GM12878 (cell line): Measurements from ENCODE around the gene GNAT1. TPM values are rescaled to one million over a fixed set of nuclear protein-coding genes. Genes with fewer than 3 reads are reported as not detected.

Source experiments
- ATAC-seq: fragments of 200-7000 bp; cut with Tn5 transposase; 3 replicates; pipeline ENCODE4 v1.9.1; 2020; ENCODE audit warnings: mild to moderate bottlenecking, moderate library complexity
- BruUV-seq: library from RNA; stranded (reverse); fragments of 400-500 nt; replicated peaks from 2 replicates; lab custom pipeline; 2021; lab: Mats Ljungman, UMichigan
- CTCF ChIA-PET: fragments of 300-600 bp; sonication (Branson Sonifier 250); formaldehyde crosslinking; extraction: SDS; loops from one replicate; lab custom pipeline; 2021; ENCODE audit warnings: inconsistent platforms; lab: Yijun Ruan, JAX
- POLR2A ChIA-PET: fragments of 350-600 bp; formaldehyde crosslinking; extraction: SDS; loops from one replicate; lab custom pipeline; 2021; ENCODE audit warnings: inconsistent platforms; lab: Charles Lee
- RAD21 ChIA-PET: fragments of 300-600 bp; sonication (Branson Sonifier 250); formaldehyde crosslinking; loops from one replicate; lab custom pipeline; 2023; ENCODE audit warnings: antibody characterized with exemption; ENCODE audit not compliant: unreplicated experiment; lab: Charles Lee
- SMC1A ChIA-PET: fragments of 300-600 bp; sonication (Branson Sonifier 250); formaldehyde crosslinking; loops from one replicate; lab custom pipeline; 2023; ENCODE audit not compliant: unreplicated experiment, uncharacterized antibody; lab: Charles Lee
- DNase-seq: peaks from one replicate; pipeline ENCODE4 v3.0.0-alpha.2; 2011; ENCODE audit warnings: low read depth, low spot score
- FAIRE-seq: peaks from 3 replicates; lab custom pipeline; 2011; peaks lifted over from hg19 to GRCh38; lab: Jason Lieb, UNC
- H2AFZ ChIP-seq: 2 replicates; pipeline ENCODE4 v1.6.0; 2011; ENCODE audit warnings: low read depth, low read length, control low read depth; ENCODE audit not compliant: control insufficient read depth
- H3K27ac ChIP-seq: 2 replicates; pipeline ENCODE4 v1.5.1; 2011; ENCODE audit warnings: control low read depth; ENCODE audit not compliant: control insufficient read depth, insufficient read depth
- H3K27me3 ChIP-seq, 2 experiments: replicated peaks in 1 of 2; 2 replicates each; pipeline versions ENCODE4 v1.6.0 to v1.6.1; 2011; ENCODE audit warnings: low read length in 1 of 2; ENCODE audit not compliant: control insufficient read depth in 2 of 2, insufficient read depth in 2 of 2
- H3K36me3 ChIP-seq, 2 experiments: 2 replicates each; pipeline ENCODE4 v1.5.1; 2011; ENCODE audit warnings: low read length in 1 of 2; ENCODE audit not compliant: control insufficient read depth in 2 of 2, insufficient read depth in 2 of 2
- H3K4me1 ChIP-seq: 2 replicates; pipeline ENCODE4 v1.6.1; 2011; ENCODE audit warnings: mild to moderate bottlenecking, low read length, moderate library complexity, mixed read lengths; ENCODE audit not compliant: control insufficient read depth, insufficient read depth
- H3K4me2 ChIP-seq: 2 replicates; pipeline ENCODE4 v1.6.0; 2011; ENCODE audit warnings: control low read depth; ENCODE audit not compliant: control insufficient read depth, insufficient read depth
- H3K4me3 ChIP-seq: fragments of 200-600 bp; sonication (generic); 2 replicates; pipeline ENCODE4 v1.5.1; 2016
- H3K79me2 ChIP-seq: 2 replicates; pipeline ENCODE4 v1.6.0; 2011; ENCODE audit warnings: low read length; ENCODE audit not compliant: control insufficient read depth, insufficient read depth
- H3K9ac ChIP-seq: 2 replicates; pipeline ENCODE4 v1.8.0; 2011; ENCODE audit warnings: low read length, control low read depth, mixed read lengths; ENCODE audit not compliant: control insufficient read depth, insufficient read depth
- H3K9me3 ChIP-seq: replicated peaks from 3 replicates; pipeline ENCODE4 v1.5.1; 2011; ENCODE audit warnings: mild to moderate bottlenecking, low read length; ENCODE audit not compliant: control insufficient read depth, insufficient read depth
- H4K20me1 ChIP-seq: 2 replicates; pipeline ENCODE4 v1.6.0; 2011; ENCODE audit not compliant: control insufficient read depth, insufficient read depth
- BMI1 ChIP-seq: fragments of 450-650 bp; IDR thresholded peaks from 2 replicates; pipeline ENCODE4 v1.6.1; 2016; ENCODE audit warnings: mild to moderate bottlenecking, moderate library complexity, borderline replicate concordance
- CTCF ChIP-seq, 3 experiments: IDR thresholded peaks in 2 of 3; conservative IDR thresholded peaks in 1 of 3; 2 replicates each; pipeline ENCODE4 v1.5.1; 2011; ENCODE audit warnings: low read depth in 3 of 3, low read length in 3 of 3, mild to moderate bottlenecking in 3 of 3, control low read depth in 2 of 3, moderate library complexity in 2 of 3, inconsistent platforms in 1 of 3, mixed read lengths in 1 of 3; ENCODE audit not compliant: control insufficient read depth in 2 of 3, insufficient read depth in 1 of 3; ENCODE audit errors: extremely low read depth in 1 of 3
- E4F1 ChIP-seq: fragments of 450-650 bp; IDR thresholded peaks from 2 replicates; pipeline ENCODE4 v1.6.1; 2018; ENCODE audit warnings: borderline replicate concordance, mild to moderate bottlenecking; ENCODE audit not compliant: partially characterized antibody
- MLLT1 ChIP-seq: fragments of 450-650 bp; IDR thresholded peaks from 2 replicates; pipeline ENCODE4 v1.6.1; 2016; ENCODE audit warnings: mild to moderate bottlenecking
- RELB ChIP-seq: fragments of 450-650 bp; IDR thresholded peaks from 2 replicates; pipeline ENCODE4 v1.6.1; 2017; ENCODE audit warnings: low read depth, mild to moderate bottlenecking, moderate library complexity
- SMAD5 ChIP-seq: IDR thresholded peaks from 2 replicates; pipeline ENCODE4 v1.6.1; 2016; ENCODE audit warnings: antibody characterized with exemption, low read depth
- SMARCA5 ChIP-seq: fragments of 450-650 bp; IDR thresholded peaks from 2 replicates; pipeline ENCODE4 v1.6.1; 2017; ENCODE audit warnings: mild to moderate bottlenecking
- YBX1 ChIP-seq: fragments of 450-650 bp; IDR thresholded peaks from 2 replicates; pipeline ENCODE4 v1.6.1; 2016; ENCODE audit warnings: antibody characterized with exemption
- ZBTB4 ChIP-seq: fragments of 450-650 bp; formaldehyde crosslinking; IDR thresholded peaks from 2 replicates; pipeline ENCODE4 v1.4.0; 2022; ENCODE audit warnings: mild to moderate bottlenecking, moderate library complexity
- WGBS: methylation state at CpG from one replicate; pipeline ENCODE4 v1.1.6; 2016; ENCODE audit warnings: low lambda C conversion rate; ENCODE audit not compliant: insufficient replicate concordance, insufficient coverage; ENCODE audit errors: missing lambda C conversion rate; 5-methylcytosine and 5-hydroxymethylcytosine counted together
- in situ Hi-C: fragments of 300-500 bp; cut with MboI; formaldehyde crosslinking; loops from 9 replicates; pipeline ENCODE4 v1.14.3; 2018; ENCODE audit warnings: mixed read lengths
- intact Hi-C: fragments of 100-400 bp; cut with micrococcal nuclease; formaldehyde crosslinking; loops from one replicate; pipeline ENCODE4 v1.14.2; 2022; ENCODE audit not compliant: unreplicated experiment
- polyA plus RNA-seq, 11 experiments: library from polyadenylated mRNA; depleted of rRNA in 4 of 11; unstranded in 6 of 11; stranded (reverse) in 5 of 11; fragments of >200 nt; fragmentation: Nextera tagmentation in 4 of 11; fragmentation: Illumina TruSeq in 1 of 11; extraction: Ambion mirVana in 4 of 11; extraction: Trizol in 1 of 11; gene quantifications; 1 replicate in 1 of 11; 2 replicates in 10 of 11; pipeline versions ENCODE4 v1.2.1 to v1.2.3, GENCODE V29; 2011 to 2016; ENCODE audit warnings: inconsistent platforms in 2 of 11, missing spikeins in 2 of 11, low read depth in 1 of 11
- total RNA-seq, 4 experiments: library from RNA; depleted of rRNA in 3 of 4; stranded (reverse); fragments of >200 nt in 3 of 4; fragmentation: Illumina TruSeq in 1 of 4; extraction: Trizol in 1 of 4; gene quantifications; 2 replicates each; pipeline versions ENCODE4 v1.2.1 to v1.2.3, GENCODE V29; 2013 to 2021

Gene GNAT1
- total and polyA plus RNA-seq, 10 of the 15 experiments (the other 5 are each of a cell fraction or from before 2014, with no cell fraction given), result not detected

GRCh38 chr3:50165910-50166538, 25.4 kb upstream of the GNAT1 start (continued):
- TF ChIP-seq ZBTB4 (CRISPR knock-in tag) (no peak), SMARCA5 (no peak), YBX1 (no peak), MLLT1 (no peak), SMAD5 (no peak)
- TF ChIP-seq, all 136 proteins: peak for 0

- ChIA-PET SMC1A (no interaction called here), CTCF (no interaction called here), RAD21 (no interaction called here), POLR2A (no interaction called here)
- Histone ChIP-seq H3K79me2 (no peaks in the 10 kb centered on the region), H3K27ac (no peak overlapping the region), H4K20me1 (no peaks in the 10 kb centered on the region; the same call in 1 of the 2 replicates), H3K9ac (no peak overlapping the region), H3K4me3 (no peak overlapping the region), H3K4me2 (no peak overlapping the region), H3K9me3 (no peaks in the 10 kb centered on the region), H2AFZ (no peak overlapping the region), H3K36me3 (no peaks in the 10 kb centered on the region), H3K27me3 (no peaks in the 10 kb centered on the region; a peak in 1 of 4 replicates), H3K4me1 (no peaks in the 10 kb centered on the region)
- no TSS peak for BruUV-seq
- no peak for FAIRE-seq
- in situ Hi-C loops, result no loop called here
- 12% methylated on average over 6 of the region's 6 CpGs for WGBS
- no peak for ATAC-seq
- no peak for DNase-seq
- intact Hi-C loops, result no loop called here
- no peak for TF ChIP-seq E4F1
- no peak for TF ChIP-seq SMARCA5
- no peak for TF ChIP-seq BMI1
- no peak for TF ChIP-seq CTCF (IDR thresholded peaks at IDR 0.05 in 2 of 3, conservative IDR thresholded peaks at IDR 0.05 in 1 of 3; ENCODE audit: control insufficient read depth in 2 of 3, extremely low read depth in 1 of 3, insufficient read depth in 1 of 3, low read depth in 3 of 3, low read length in 3 of 3)
- no peak for TF ChIP-seq RELB
Measured at GRCh38 chr3:50166620-50167019, 24.8 kb upstream of the GNAT1 start.
